GM12878 (cell line): Measurements from ENCODE around the gene AKAP5.

ENCODE experiments used
- ATF7 ChIP-seq: fragments of 450-650 bp; IDR thresholded peaks from 2 replicates; pipeline ENCODE4 v1.6.1; 2016; ENCODE audit warnings: low read depth, mild to moderate bottlenecking
- BCLAF1 ChIP-seq: fragments of 450-650 bp; IDR thresholded peaks from 2 replicates; pipeline ENCODE4 v1.6.1; 2017; ENCODE audit warnings: antibody characterized with exemption, mild to moderate bottlenecking, moderate library complexity
- CBFB ChIP-seq: IDR thresholded peaks from 2 replicates; pipeline ENCODE4 v1.6.1; 2016; ENCODE audit warnings: antibody characterized with exemption, low read depth
- CTCF ChIP-seq, 3 experiments: IDR thresholded peaks in 2 of 3; conservative IDR thresholded peaks in 1 of 3; 2 replicates each; pipeline ENCODE4 v1.5.1; 2011; ENCODE audit warnings: low read depth in 3 of 3, low read length in 3 of 3, mild to moderate bottlenecking in 3 of 3, control low read depth in 2 of 3, moderate library complexity in 2 of 3, inconsistent platforms in 1 of 3, mixed read lengths in 1 of 3; ENCODE audit not compliant: control insufficient read depth in 2 of 3, insufficient read depth in 1 of 3; ENCODE audit errors: extremely low read depth in 1 of 3
- EZH2 ChIP-seq: IDR thresholded peaks from 2 replicates; pipeline ENCODE4 v1.6.1; 2012; ENCODE audit warnings: low read depth, mild to moderate bottlenecking, control low read depth, inconsistent platforms, low read length, borderline replicate concordance; ENCODE audit not compliant: control insufficient read depth
- POLR2A ChIP-seq: IDR thresholded peaks from 2 replicates; pipeline ENCODE4 v1.6.1; 2011; ENCODE audit warnings: low read depth, mild to moderate bottlenecking, low read length
- STAT1 ChIP-seq: fragments of 450-650 bp; conservative IDR thresholded peaks from 2 replicates; pipeline ENCODE4 v1.6.1; 2014; ENCODE audit warnings: antibody characterized with exemption, mild to moderate bottlenecking
- TBL1XR1 ChIP-seq: IDR thresholded peaks from 2 replicates; pipeline ENCODE4 v1.6.1; 2012; ENCODE audit warnings: low read depth, low read length, improper control_type of control experiment
- ZNF274 ChIP-seq: IDR thresholded peaks from one replicate; pipeline ENCODE4 v1.8.0; 2011; ENCODE audit not compliant: insufficient read length, insufficient read depth

- TF ChIP-seq CTCF (IDR thresholded peaks at IDR 0.05 in 2 of 3, conservative IDR thresholded peaks at IDR 0.05 in 1 of 3; ENCODE audit: control insufficient read depth in 2 of 3, extremely low read depth in 1 of 3, insufficient read depth in 1 of 3, low read depth in 3 of 3, low read length in 3 of 3) (no peak), ZNF274 (no peak), EZH2 (no peak), TBL1XR1 (no peak), ATF7 (no peak), CBFB (no peak), STAT1 (no peak), POLR2A (no peak), BCLAF1 (no peak)
Measured at GRCh38 chr14:64516969-64517368, 51.7 kb downstream of the AKAP5 start.
